Measurements from ENCODE around the gene ADAMTS14.
A peak's percentile ranks its signal among the peaks of the same experiment; 100 is the strongest.

ADAMTS14 gene

GRCh38 chr10:70650718-70651117 is 21.6 kb upstream of the ADAMTS14 start:
- DNase-seq (ENCODE audit: low read depth) = no peak
- no peak overlapping the region for H3K4me3 ChIP-seq (ENCODE audit: control insufficient read depth, low read depth, low read length)
- no peak for TF ChIP-seq CTCF (IDR thresholded peaks at IDR 0.05; ENCODE audit: control insufficient read depth, insufficient read depth, low read depth, low read length, missing control alignments)

- no peak overlapping the region for H3K4me3 ChIP-seq (ENCODE audit: control insufficient read depth, low read depth, low read length)
- TF ChIP-seq CTCF (IDR thresholded peaks at IDR 0.05; ENCODE audit: control insufficient read depth, insufficient read depth, low read depth, low read length, missing control alignments) = no peak
- DNase-seq (ENCODE audit: low read depth) = no peak
Observed at GRCh38 chr10:70651661-70652060, 20.6 kb upstream of the ADAMTS14 start.

- peak; percentile 95 for DNase-seq (ENCODE audit: low read depth)
- no peak for TF ChIP-seq CTCF (IDR thresholded peaks at IDR 0.05; ENCODE audit: control insufficient read depth, insufficient read depth, low read depth, low read length, missing control alignments)
- H3K4me3 ChIP-seq (ENCODE audit: control insufficient read depth, low read depth, low read length) = no peak overlapping the region
Observed at GRCh38 chr10:70652761-70653657, 19.3 kb upstream of the ADAMTS14 start.

- H3K4me3 ChIP-seq (ENCODE audit: control insufficient read depth, low read depth, low read length) = no peak overlapping the region
- no peak for DNase-seq (ENCODE audit: low read depth)
- no peak for TF ChIP-seq CTCF (IDR thresholded peaks at IDR 0.05; ENCODE audit: control insufficient read depth, insufficient read depth, low read depth, low read length, missing control alignments)
Observed at GRCh38 chr10:70655316-70655715, 17.0 kb upstream of the ADAMTS14 start.

- no peak for TF ChIP-seq CTCF (IDR thresholded peaks at IDR 0.05; ENCODE audit: control insufficient read depth, insufficient read depth, low read depth, low read length, missing control alignments)
- H3K4me3 ChIP-seq (ENCODE audit: control insufficient read depth, low read depth, low read length) = no peak overlapping the region
- DNase-seq (ENCODE audit: low read depth) = peak; percentile 95
Observed at GRCh38 chr10:70656489-70656888, 15.8 kb upstream of the ADAMTS14 start.

- TF ChIP-seq CTCF (IDR thresholded peaks at IDR 0.05; ENCODE audit: control insufficient read depth, insufficient read depth, low read depth, low read length, missing control alignments) = no peak
- no peak overlapping the region for H3K4me3 ChIP-seq (ENCODE audit: control insufficient read depth, low read depth, low read length)
- no peak for DNase-seq (ENCODE audit: low read depth)
Observed at GRCh38 chr10:70657041-70657440, 15.3 kb upstream of the ADAMTS14 start.
